ENCODE data around the gene CTBP2.

- TF ChIP-seq POLR2A (IDR thresholded peaks at IDR 0.05) (no peak), CTCF (IDR thresholded peaks at IDR 0.05) (no peak)
These were observed 43.6 kb downstream of the CTBP2 start for GRCh38 chr10:125116652-125117310.
